Nucleus accumbens (tissue), 56 donors: ENCODE measurements around the gene ARL10.
A peak's percentile ranks its signal among the peaks of the same experiment; 100 is the strongest.

Experiments
- DNase-seq, 56 donors: peaks; one replicate each; lab custom pipeline; 2025; lab: John Stamatoyannopoulos, UW

The ARL10 gene

GRCh38 chr5:176365351-176366231 lies at the start of gene ARL10:
TSS of gene ARL10 (plus strand) at chr5:176365487. CDS start at chr5:176365564, 77 bp downstream.
- peak in 49 of 56 donors; percentile 15 to 78 (median 50) for DNase-seq

GRCh38 chr5:176317534-176318374 lies 47.5 kb upstream of the ARL10 start:
- no peak for DNase-seq

GRCh38 chr5:176319827-176320554 lies 45.3 kb upstream of the ARL10 start:
- no peak for DNase-seq

- DNase-seq = no peak
Observed at GRCh38 chr5:176320577-176320976, 44.7 kb upstream of the ARL10 start.

- DNase-seq = no peak
Observed at GRCh38 chr5:176334031-176334770, 31.1 kb upstream of the ARL10 start.

- no peak for DNase-seq
Observed at GRCh38 chr5:176337913-176338312, 27.4 kb upstream of the ARL10 start.

- no peak for DNase-seq
Observed at GRCh38 chr5:176339304-176339703, 26.0 kb upstream of the ARL10 start.

- DNase-seq = no peak
Observed at GRCh38 chr5:176341325-176342157, 23.7 kb upstream of the ARL10 start.

- no peak for DNase-seq
Observed at GRCh38 chr5:176342158-176342483, 23.2 kb upstream of the ARL10 start.

- no peak for DNase-seq
Observed at GRCh38 chr5:176342766-176343458, 22.4 kb upstream of the ARL10 start.

GRCh38 chr5:176350416-176350815 lies 14.9 kb upstream of the ARL10 start:
- no peak for DNase-seq

GRCh38 chr5:176352116-176352878 lies 13.0 kb upstream of the ARL10 start:
- DNase-seq = no peak

GRCh38 chr5:176353533-176353932 lies 11.8 kb upstream of the ARL10 start:
- DNase-seq = no peak

- DNase-seq = no peak
Observed at GRCh38 chr5:176355400-176356178, 9.7 kb upstream of the ARL10 start.

GRCh38 chr5:176356179-176356566 lies 9.1 kb upstream of the ARL10 start:
- DNase-seq = no peak

- no peak for DNase-seq
Observed at GRCh38 chr5:176359658-176360057, 5.6 kb upstream of the ARL10 start.

GRCh38 chr5:176360894-176361436 lies 4.3 kb upstream of the ARL10 start:
- DNase-seq = peak in 13 of 56 donors; percentile 26 to 67 (median 42)
